Superior temporal gyrus (tissue), 1 donor: ENCODE results near the gene RGL4.

Experiments
- DNase-seq: peaks from one replicate; pipeline ENCODE4 v3.0.0-alpha.2; 2016; ENCODE audit errors: extremely low spot score

RGL4 gene

GRCh38 chr22:23742505-23743264 lies 51.9 kb downstream of the RGL4 start:
- no peak for DNase-seq

GRCh38 chr22:23743303-23743705 lies 52.5 kb downstream of the RGL4 start:
- no peak for DNase-seq

DNA sequence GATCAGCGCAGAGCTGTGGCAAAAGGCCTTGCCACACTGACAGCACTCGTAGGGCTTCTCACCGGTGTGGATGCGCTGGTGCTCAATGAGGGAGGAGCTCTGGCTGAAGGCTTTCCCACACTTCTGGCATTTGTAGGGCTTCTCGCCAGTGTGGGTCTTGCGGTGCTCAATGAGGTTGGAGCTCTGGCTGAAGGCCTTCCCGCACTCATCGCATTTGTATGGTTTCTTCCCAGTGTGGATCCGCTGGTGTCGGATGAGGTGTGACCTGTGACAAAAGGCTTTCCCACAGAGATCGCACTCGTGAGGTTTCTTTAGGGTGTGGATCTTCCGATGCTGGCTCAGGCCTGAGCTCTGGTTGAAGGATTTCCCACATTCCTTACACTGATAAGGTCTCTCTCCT lies 53.2 kb downstream of the RGL4 start:
- DNase-seq = no peak

- DNase-seq = no peak
These were observed 53.7 kb downstream of the RGL4 start for GRCh38 chr22:23744485-23744884.

DNA sequence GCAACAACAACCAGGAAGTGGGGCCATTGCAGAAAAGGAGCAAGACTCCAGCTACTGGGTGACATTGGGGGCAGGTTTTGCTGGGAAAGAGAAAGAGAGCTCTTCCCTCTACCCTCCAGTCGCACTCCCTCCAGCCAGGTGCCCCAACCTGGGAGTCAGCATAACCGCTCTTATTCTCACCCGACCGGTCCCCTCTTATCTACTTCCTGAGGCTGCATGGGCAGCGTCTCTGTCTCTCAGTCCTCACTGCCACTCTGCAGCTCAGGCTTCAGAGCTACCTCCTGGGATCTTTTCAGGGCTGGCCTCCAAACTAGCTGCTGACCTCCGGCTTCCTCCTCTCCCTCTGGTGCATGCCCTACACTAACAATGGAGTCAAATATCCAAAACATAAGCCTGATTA lies 55.0 kb downstream of the RGL4 start:
- DNase-seq = no peak
